WI38 (cell line): Measurements from ENCODE around the gene INPP5A.
A peak's percentile ranks its signal among the peaks of the same experiment; 100 is the strongest.

Source experiments
- H3K4me3 ChIP-seq: 2 replicates; pipeline ENCODE4 v1.5.1; 2011; ENCODE audit warnings: low read depth, mild to moderate bottlenecking, control low read depth, low read length
- TF ChIP-seq, protein P1 (sequence below): IDR thresholded peaks from 2 replicates; pipeline ENCODE4 v1.5.1; 2012; ENCODE audit warnings: low read depth, mild to moderate bottlenecking, control low read depth, low read length

INPP5A gene

DNA sequence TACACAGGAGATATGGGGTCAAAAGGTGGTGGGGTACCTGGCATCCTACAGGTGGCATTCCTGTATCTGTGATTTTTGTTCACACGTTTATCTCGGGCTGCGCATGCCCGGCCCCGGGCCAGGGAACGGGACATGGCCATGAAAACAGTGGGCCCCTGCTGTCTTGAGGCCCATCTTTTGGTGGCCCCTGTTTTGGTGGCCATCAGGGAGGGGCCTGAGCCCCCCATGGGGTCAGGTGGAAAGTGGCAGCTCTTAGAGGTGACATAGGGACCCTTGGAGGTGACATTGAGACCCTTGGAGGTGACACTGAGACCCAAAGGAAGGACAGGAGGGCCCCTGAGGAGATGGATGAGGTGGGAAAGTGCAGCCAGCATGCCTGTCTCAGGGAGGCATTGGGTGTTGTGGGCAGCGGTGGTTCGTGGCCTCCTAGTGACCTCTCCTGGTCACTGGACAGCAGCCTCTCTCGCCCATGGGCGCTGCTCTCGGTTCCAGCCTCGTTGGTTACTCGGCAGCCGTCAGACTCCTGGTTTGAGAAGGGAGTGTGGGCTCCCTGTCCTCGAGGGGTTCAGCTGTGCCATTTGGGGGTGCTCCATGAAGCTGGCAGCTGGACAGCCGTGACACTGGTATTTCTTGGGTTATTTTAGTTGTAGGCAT lies 39.9 kb downstream of the INPP5A start:
- TF ChIP-seq, protein P1, sequence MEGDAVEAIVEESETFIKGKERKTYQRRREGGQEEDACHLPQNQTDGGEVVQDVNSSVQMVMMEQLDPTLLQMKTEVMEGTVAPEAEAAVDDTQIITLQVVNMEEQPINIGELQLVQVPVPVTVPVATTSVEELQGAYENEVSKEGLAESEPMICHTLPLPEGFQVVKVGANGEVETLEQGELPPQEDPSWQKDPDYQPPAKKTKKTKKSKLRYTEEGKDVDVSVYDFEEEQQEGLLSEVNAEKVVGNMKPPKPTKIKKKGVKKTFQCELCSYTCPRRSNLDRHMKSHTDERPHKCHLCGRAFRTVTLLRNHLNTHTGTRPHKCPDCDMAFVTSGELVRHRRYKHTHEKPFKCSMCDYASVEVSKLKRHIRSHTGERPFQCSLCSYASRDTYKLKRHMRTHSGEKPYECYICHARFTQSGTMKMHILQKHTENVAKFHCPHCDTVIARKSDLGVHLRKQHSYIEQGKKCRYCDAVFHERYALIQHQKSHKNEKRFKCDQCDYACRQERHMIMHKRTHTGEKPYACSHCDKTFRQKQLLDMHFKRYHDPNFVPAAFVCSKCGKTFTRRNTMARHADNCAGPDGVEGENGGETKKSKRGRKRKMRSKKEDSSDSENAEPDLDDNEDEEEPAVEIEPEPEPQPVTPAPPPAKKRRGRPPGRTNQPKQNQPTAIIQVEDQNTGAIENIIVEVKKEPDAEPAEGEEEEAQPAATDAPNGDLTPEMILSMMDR: 0 out of 2 replicates have a peak, but pooled peaks have one; percentile 10
- no peak overlapping the region for H3K4me3 ChIP-seq

DNA sequence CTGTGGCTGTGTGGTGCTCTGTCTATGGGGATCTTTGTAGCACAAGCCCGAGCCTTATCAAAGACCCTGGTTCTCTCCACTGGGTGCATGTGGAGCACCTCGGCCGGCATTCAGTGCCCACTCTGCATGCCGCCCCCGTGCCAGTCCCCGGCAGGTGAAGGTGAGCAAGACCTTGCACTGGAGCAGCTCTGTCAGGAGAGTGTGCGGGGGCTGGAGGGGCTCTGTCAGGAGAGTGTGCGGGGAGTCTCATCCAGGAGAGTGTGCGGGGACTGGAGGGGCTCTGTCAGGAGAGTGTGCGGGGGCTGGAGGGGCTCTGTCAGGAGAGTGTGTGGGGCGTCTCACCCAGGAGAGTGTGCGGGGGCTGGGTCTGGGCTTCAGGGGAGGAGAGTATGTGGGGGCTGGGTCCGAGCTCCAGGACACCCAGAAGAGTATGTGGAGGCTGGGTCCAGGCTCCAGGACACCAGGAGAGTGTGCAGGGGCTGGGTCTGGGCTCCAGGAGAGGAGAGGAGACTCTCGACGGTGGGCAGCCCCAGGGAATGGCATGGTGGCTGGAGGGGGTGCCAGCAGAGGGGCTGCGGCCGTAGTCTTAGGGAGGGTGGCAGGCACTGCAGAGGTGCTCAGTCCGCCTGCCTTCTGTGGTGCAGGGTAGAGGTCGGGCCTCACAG lies 40.8 kb downstream of the INPP5A start:
- TF ChIP-seq, protein P1: no peak
- no peak overlapping the region for H3K4me3 ChIP-seq

DNA sequence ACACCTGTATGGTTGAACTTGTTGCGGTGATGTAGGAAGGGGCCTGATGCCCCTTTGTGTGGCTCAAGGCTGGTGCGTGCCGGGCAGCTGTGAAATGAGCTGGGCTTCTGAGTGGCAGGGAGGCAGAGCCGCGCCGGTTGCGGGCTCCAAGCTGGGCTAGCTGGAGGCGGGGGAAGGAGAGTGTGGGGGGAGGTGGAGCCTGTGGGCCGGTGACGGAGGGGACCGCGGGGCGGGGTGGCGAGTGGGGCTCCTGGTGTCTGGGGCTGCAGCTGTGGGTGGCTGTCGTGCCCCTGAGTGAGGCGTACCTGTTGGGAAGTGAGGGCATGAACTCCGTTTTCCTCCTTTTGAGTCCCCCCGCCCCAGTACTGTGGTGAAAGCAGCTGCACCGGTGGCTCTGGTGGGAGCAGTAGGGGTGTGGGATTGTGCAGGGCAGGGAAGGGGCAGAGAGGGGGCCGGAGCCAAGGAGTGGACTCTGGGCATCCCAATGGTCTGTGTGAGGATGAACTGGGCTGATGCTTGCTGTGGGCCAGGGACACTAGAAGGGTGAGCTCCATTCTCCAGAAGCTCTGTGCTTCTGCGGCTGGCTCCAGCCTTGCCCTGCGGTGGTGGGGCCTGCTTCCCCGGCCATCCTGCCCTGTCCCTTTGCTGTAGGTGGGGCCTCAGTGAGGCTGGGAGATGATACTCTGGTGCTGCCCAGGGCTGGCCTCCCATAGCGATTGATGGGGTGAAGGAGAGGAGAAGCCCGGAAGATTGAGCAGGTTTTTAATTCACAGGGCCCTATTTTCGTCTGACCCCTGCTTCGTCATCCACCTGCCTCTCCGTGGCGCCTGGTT lies 41.7 kb downstream of the INPP5A start:
- TF ChIP-seq, protein P1: no peak
- no peak overlapping the region for H3K4me3 ChIP-seq

DNA sequence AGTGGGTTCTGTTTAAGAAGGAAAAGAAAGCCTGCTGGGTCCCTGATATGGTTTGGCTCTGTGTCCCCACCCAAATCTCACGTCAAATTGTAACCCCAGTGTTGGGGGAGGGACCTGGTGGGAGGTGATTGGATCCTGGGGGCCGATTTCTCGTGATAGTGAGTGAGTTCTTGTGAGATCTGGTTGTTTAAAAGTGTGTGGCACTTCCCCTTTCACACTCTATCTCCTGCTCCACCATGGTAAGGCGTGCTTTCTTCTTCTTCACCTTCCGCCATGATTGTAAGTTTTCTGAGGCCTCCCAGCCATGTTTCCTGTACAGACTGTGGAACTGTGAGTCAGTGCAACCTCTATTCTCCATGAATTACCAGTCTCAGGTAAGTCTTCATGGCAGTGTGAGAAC lies 42.6 kb downstream of the INPP5A start:
- TF ChIP-seq, protein P1: no peak
- no peak overlapping the region for H3K4me3 ChIP-seq

DNA sequence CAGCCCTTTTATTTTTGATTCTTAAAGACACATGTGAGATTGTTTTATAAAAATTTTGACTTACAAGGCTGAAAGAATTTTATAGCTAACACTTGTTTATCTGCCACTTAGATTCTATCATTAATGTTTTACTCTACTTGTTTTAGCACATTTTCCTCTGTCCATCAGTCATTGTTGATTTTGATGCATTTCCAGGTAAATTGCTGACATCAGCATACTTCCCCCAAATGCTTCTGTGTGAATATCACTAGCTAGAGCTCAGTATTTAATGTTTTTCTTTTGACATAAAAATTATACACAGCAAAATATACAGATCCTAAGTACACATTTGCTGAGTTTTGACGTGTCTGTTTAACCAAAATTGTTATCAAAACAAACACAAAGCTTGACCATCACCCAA lies 43.0 kb downstream of the INPP5A start:
- TF ChIP-seq, protein P1: no peak
- no peak overlapping the region for H3K4me3 ChIP-seq

DNA sequence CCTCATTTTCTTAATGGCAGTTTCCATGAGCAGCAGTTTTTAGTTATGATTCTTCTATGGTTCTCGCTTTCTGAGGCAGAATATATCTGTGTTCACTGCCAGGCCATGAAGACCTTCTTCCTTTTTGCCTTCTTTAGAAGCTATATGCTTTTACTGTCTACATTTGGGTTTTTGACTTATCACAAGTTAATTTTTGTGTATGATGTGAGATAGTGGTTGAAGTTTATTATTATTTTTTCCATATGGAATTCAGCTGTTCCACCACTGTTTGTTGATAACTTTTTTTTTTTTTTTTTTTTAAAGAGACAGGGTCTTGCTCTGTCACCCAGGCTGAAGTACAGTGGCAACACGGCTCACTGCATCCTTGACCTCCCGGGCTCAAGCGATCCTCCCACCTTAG lies 44.5 kb downstream of the INPP5A start:
- TF ChIP-seq, protein P1: no peak
- no peak overlapping the region for H3K4me3 ChIP-seq

DNA sequence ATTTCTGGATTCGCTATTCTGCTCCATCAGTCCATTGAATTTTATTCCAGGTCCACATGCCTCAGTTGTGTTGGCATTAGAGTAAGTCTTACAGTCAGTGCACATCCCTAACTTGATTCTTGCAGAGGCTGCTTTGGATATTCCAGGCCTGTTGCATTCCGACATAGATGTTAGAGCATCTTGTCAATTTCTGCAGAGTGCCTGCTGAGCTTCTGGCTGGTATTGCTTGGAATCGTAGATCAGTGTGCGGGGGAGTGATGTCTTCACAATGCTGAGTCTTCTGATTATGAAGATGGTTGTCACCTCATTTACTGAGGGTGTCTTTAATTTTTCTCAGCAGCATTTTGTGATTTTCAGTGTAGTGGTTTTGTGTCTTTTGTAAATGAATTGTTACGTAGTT lies 45.2 kb downstream of the INPP5A start:
- TF ChIP-seq, protein P1: no peak
- no peak overlapping the region for H3K4me3 ChIP-seq
